ENCODE data around the gene KLRC4. TPM values are rescaled to one million over a fixed set of nuclear protein-coding genes. Genes with fewer than 3 reads are reported as not detected.
"Not testable (repeated sequence)": the region's sequence is repeated elsewhere in the genome, so short reads cannot be mapped to it uniquely, and the experiment has no call there.

The KLRC4 gene
- total RNA-seq, 2 donors from 2014 or later, result 5.4 to 17.8 TPM

- no peak for ATAC-seq
- Mint-ChIP-seq H3K36me3 (peaks cover 57% of the 10 kb centered on the region), H3K27ac (peak overlapping the region; percentile 80 to 96), H3K4me3 (peak overlapping the region; percentile 65), H3K27me3 (no peaks in the 10 kb centered on the region), H3K4me1 (ENCODE audit: low read depth in 2 of 2) (peaks cover 52 to 64% of the 10 kb centered on the region in 2 donors), H3K9me3 (peaks cover 8% of the 10 kb centered on the region)
- no peak for DNase-seq (ENCODE audit: low spot score)
These were observed 39.8 kb downstream of the KLRC4 start for GRCh38 chr12:10369557-10370415.

GRCh38 chr12:10368206-10369171, 41.1 kb downstream of the KLRC4 start:
- peaks cover 42 to 52% of the 10 kb centered on the region in 2 donors for H3K4me1 Mint-ChIP-seq (ENCODE audit: low read depth in 2 of 2)
- DNase-seq (ENCODE audit: low spot score) (no peak), ATAC-seq (no peak)
- H3K4me3 Mint-ChIP-seq, result peak overlapping the region; percentile 67
- peak overlapping the region; percentile 81 to 90 for H3K27ac Mint-ChIP-seq
- peaks cover 8% of the 10 kb centered on the region for H3K9me3 Mint-ChIP-seq
- H3K27me3 Mint-ChIP-seq, result no peaks in the 10 kb centered on the region
- peaks cover 51% of the 10 kb centered on the region for H3K36me3 Mint-ChIP-seq

GRCh38 chr12:10367714-10368113, 41.8 kb downstream of the KLRC4 start:
- Mint-ChIP-seq H3K27ac (peak overlapping the region; percentile 81 to 90), H3K4me1 (ENCODE audit: low read depth in 2 of 2) (peaks cover 39 to 49% of the 10 kb centered on the region in 2 donors), H3K36me3 (peaks cover 46% of the 10 kb centered on the region), H3K4me3 (peak overlapping the region; percentile 67)
- not testable (repeated sequence) for DNase-seq (ENCODE audit: low spot score); H3K27me3 Mint-ChIP-seq; H3K9me3 Mint-ChIP-seq; ATAC-seq

- peaks cover 38 to 48% of the 10 kb centered on the region in 2 donors for H3K4me1 Mint-ChIP-seq (ENCODE audit: low read depth in 2 of 2)
- no peak overlapping the region for H3K4me3 Mint-ChIP-seq
- H3K36me3 Mint-ChIP-seq, result peaks cover 39% of the 10 kb centered on the region
- ATAC-seq (no peak), DNase-seq (ENCODE audit: low spot score) (no peak)
- peaks cover 8% of the 10 kb centered on the region for H3K9me3 Mint-ChIP-seq
- no peak overlapping the region for H3K27ac Mint-ChIP-seq
- H3K27me3 Mint-ChIP-seq, result no peaks in the 10 kb centered on the region
These were observed 42.7 kb downstream of the KLRC4 start for GRCh38 chr12:10366875-10367274.

- no peak for ATAC-seq
- Mint-ChIP-seq H3K36me3 (peaks cover 32% of the 10 kb centered on the region), H3K4me3 (no peak overlapping the region), H3K4me1 (ENCODE audit: low read depth in 2 of 2) (peaks cover 35 to 47% of the 10 kb centered on the region in 2 donors), H3K27me3 (no peaks in the 10 kb centered on the region), H3K27ac (no peak overlapping the region), H3K9me3 (peaks cover 8% of the 10 kb centered on the region)
- no peak for DNase-seq (ENCODE audit: low spot score)
These were observed 43.7 kb downstream of the KLRC4 start for GRCh38 chr12:10365696-10366405.

GRCh38 chr12:10364815-10365622, 44.5 kb downstream of the KLRC4 start:
- no peak overlapping the region for H3K4me3 Mint-ChIP-seq
- H3K27me3 Mint-ChIP-seq, result no peaks in the 10 kb centered on the region
- peaks cover 33 to 47% of the 10 kb centered on the region in 2 donors for H3K4me1 Mint-ChIP-seq (ENCODE audit: low read depth in 2 of 2)
- H3K36me3 Mint-ChIP-seq, result peaks cover 28% of the 10 kb centered on the region
- peak; percentile 83 to 91 for ATAC-seq
- H3K27ac Mint-ChIP-seq, result no peak overlapping the region
- H3K9me3 Mint-ChIP-seq, result peaks cover 8% of the 10 kb centered on the region
- DNase-seq (ENCODE audit: low spot score), result peak; percentile 80

- Mint-ChIP-seq H3K4me3 (no peak overlapping the region), H3K36me3 (peaks cover 25% of the 10 kb centered on the region), H3K27ac (no peak overlapping the region), H3K9me3 (peaks cover 8% of the 10 kb centered on the region), H3K27me3 (no peaks in the 10 kb centered on the region), H3K4me1 (ENCODE audit: low read depth in 2 of 2) (peaks cover 29 to 48% of the 10 kb centered on the region in 2 donors)
- peak; percentile 65 for DNase-seq (ENCODE audit: low spot score)
- ATAC-seq, result peak; percentile 79 to 84
These were observed 45.4 kb downstream of the KLRC4 start for GRCh38 chr12:10363914-10364814.

- Mint-ChIP-seq H3K4me1 (ENCODE audit: low read depth in 2 of 2) (peaks cover 31 to 49% of the 10 kb centered on the region in 2 donors), H3K27ac (no peak overlapping the region), H3K27me3 (no peaks in the 10 kb centered on the region), H3K4me3 (no peak overlapping the region), H3K9me3 (peaks cover 4% of the 10 kb centered on the region), H3K36me3 (peaks cover 20% of the 10 kb centered on the region)
- no peak for ATAC-seq
- DNase-seq (ENCODE audit: low spot score), result no peak
These were observed 46.0 kb downstream of the KLRC4 start for GRCh38 chr12:10363658-10363913.

GRCh38 chr12:10362828-10363657, 46.5 kb downstream of the KLRC4 start:
- Mint-ChIP-seq H3K27ac (no peak overlapping the region), H3K4me3 (no peak overlapping the region), H3K9me3 (peaks cover 1% of the 10 kb centered on the region), H3K27me3 (no peaks in the 10 kb centered on the region), H3K36me3 (peaks cover 15% of the 10 kb centered on the region), H3K4me1 (ENCODE audit: low read depth in 2 of 2) (peaks cover 26 to 45% of the 10 kb centered on the region in 2 donors)
- ATAC-seq (no peak), DNase-seq (ENCODE audit: low spot score) (no peak)

GRCh38 chr12:10362325-10362724, 47.2 kb downstream of the KLRC4 start:
- no peak for DNase-seq (ENCODE audit: low spot score)
- Mint-ChIP-seq H3K27ac (no peak overlapping the region), H3K4me1 (ENCODE audit: low read depth in 2 of 2) (peaks cover 29 to 39% of the 10 kb centered on the region in 2 donors), H3K4me3 (no peak overlapping the region), H3K27me3 (no peaks in the 10 kb centered on the region), H3K36me3 (peaks cover 8% of the 10 kb centered on the region), H3K9me3 (no peaks in the 10 kb centered on the region)
- ATAC-seq, result no peak

GRCh38 chr12:10361622-10362021, 47.9 kb downstream of the KLRC4 start:
- peaks cover 29 to 39% of the 10 kb centered on the region in 2 donors for H3K4me1 Mint-ChIP-seq (ENCODE audit: low read depth in 2 of 2)
- H3K4me3 Mint-ChIP-seq, result no peak overlapping the region
- peaks cover 4% of the 10 kb centered on the region for H3K36me3 Mint-ChIP-seq
- DNase-seq (ENCODE audit: low spot score), result no peak
- H3K9me3 Mint-ChIP-seq, result no peaks in the 10 kb centered on the region
- peak overlapping the region; percentile 14 to 39 for H3K27ac Mint-ChIP-seq
- no peak for ATAC-seq
- H3K27me3 Mint-ChIP-seq, result no peaks in the 10 kb centered on the region

Data from natural killer cell treated with Interleukin-12 subunit alpha and Interleukin-12 subunit beta and Interleukin-15 and Interleukin-18, amount 100 ng/mL, for 72 hours (primary cell).